Jurkat, Clone E6-1 (cell line): ENCODE data around the gene ADAM12.
"Not testable (repeated sequence)": the region's sequence is repeated elsewhere in the genome, so short reads cannot be mapped to it uniquely, and the experiment has no call there.

Source experiments
- DNase-seq: peaks from one replicate; pipeline ENCODE4 v3.0.0-alpha.2; 2011; ENCODE audit warnings: low read depth, low spot score
- H3K4me3 ChIP-seq: 2 replicates; pipeline ENCODE4 v1.5.1; 2011; ENCODE audit warnings: mild to moderate bottlenecking, low read length, control low read depth, moderate library complexity

The ADAM12 gene

DNA sequence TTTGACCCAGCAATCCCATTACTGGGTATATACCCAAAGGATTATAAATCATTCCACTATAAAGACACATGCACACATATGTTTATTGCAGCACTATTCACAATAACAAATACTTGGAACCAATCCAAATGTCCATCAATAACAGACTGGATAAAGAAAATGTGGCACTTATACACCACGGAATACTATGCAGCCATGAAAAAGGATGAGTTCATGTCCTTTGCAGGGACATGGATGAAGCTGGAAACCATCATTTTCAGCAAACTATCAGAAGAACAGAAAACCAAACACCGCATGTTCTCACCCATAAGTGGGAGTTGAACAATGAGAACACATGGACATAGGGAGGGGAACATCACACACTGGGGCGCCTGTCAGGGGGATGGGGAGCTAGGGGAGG, 9.1 kb downstream of the ADAM12 start:
- not testable (repeated sequence) for DNase-seq, H3K4me3 ChIP-seq

DNA sequence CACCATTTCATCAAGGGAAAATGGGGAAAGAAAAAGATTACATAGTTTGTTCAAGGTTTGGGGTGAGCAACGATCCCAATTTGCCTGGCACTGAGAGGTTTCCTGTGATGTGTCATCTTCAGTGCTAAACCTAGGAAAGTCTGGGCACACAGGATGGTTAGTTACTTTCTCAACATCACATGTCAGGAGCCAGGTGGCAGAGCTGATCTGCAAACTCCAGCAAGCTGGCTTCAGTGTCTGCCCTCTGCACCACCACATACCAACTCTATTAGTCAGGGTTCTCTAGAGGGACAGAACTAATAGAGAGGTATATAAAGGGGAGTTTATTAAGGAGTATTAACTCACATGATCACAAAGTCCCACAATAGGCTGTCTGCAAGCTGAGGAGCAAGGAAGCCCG, 11.3 kb downstream of the ADAM12 start:
- no peak for DNase-seq
- no peak overlapping the region for H3K4me3 ChIP-seq

DNA sequence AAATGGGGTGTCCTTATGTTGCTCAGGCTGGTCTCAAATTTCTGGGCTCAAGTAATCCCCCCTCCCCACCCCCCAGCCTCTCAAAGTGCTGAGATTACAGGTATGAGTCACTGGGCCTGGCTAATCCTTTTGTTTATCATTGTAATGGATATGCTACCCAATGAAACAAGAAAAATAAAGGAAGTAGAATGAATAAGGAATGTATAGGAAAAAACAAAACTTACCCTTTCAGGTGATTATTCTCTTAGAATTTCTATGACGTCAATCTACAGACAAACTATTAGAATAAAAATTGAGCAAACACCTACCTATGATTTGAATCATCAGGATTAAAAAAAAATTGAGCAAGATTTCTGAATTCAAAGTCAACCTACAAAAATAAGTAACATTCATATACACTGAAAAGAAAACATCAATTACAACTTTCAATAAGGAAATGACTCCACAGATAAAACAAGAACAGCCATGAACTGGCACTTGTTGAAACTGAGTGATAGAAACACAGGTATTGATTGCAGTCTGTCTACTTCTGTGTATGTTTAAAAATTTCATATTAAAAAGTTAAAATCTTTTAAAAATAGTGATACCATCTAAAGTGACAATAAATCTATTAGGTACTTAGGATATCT, 12.2 kb downstream of the ADAM12 start:
- no peak for DNase-seq
- H3K4me3 ChIP-seq = no peak overlapping the region

DNA sequence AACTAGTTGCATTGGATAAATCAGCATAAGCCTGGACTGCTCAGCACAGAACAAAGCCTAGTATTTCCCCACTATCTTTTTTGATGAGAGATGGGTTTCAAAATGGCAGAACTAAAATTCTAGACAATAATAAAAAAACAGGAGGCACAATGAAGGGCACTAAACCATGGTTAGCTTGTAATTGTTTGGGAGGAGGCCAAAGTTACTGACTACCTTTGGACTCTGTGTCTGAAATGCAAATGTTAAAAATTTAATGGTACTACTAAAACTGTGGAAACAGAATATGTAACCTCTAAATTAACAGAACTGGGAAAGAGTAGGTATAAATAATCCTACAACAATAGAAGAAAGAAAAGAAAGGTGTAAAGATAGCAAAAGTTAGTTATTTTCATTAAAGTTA, 13.0 kb downstream of the ADAM12 start:
- no peak overlapping the region for H3K4me3 ChIP-seq
- no peak for DNase-seq

DNA sequence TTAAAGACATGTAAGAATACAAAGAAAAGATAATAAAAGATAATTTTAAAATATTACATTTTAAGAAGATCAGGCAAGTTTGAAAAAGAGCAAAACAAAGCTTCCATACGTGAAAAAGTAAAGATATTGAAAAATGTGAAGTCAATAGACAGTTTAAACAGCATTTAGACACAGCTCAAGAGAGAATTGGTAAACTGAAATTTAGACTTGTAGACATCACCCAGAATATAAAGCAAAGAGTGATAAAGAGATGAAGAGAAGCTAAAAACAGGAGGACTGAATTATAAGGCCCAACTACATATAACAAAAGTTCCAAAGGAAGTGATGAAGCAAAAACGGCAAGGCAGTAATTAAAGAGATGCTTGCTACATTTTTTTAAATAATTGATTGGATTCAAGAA, 13.8 kb downstream of the ADAM12 start:
- no peak for DNase-seq
- no peak overlapping the region for H3K4me3 ChIP-seq

DNA sequence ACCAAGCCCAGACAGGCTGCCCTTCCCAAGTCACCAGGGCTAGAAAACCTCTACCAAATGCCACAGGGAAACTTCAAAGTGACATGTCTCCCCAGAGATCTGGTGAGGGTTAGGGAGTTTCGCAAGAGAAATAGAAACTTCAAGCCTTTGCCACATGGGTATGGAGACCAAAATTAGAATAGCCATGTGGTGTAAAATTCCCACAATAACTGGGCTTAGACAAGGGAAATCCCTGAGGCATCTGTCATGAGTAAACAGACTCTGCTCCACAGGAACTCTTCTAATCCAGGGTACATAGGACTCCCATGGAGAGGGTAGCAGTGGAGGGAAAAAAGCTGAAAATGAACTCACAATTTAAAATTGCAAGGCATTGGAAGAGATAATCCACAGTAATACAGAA, 14.3 kb downstream of the ADAM12 start:
- H3K4me3 ChIP-seq = no peak overlapping the region
- no peak for DNase-seq

DNA sequence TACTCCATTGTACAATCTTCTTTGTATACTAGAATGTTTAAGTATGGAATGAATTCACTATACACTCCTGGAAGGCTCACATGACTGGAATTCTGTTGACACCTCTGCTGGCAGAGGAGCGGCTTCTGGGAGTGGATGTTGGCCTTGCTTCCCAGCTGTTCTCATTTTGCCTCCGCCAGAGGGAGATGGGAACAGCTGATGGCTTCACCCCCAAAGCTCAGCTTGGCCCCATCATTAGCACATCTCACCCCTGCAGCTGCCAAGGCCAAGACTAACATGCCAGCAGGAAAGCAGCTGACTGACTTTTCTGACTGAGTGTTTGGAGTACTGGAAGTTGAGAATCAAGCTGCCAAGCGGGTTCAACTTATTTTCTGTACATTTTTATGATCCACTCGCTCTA, 15.1 kb downstream of the ADAM12 start:
- H3K4me3 ChIP-seq = no peak overlapping the region
- DNase-seq = no peak

DNA sequence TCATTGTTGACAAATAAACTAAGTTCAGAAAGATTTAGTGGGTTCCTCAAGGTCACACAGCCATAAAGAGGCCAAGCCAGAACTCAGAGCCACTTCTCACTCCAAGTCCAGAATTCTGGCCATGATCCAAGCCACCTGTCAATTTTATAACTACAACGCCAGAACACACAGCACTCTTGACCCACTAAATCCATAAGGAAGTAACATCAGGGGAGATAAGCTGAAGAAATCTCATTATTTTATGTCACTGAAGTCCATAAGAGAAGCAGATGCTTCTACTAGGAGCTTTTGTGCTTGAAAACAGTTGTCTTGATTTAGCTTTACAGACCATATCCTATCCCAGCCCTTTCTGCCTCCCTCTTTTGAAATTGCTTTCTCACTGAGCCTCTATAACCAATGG, 15.9 kb downstream of the ADAM12 start:
- no peak for DNase-seq
- no peak overlapping the region for H3K4me3 ChIP-seq

DNA sequence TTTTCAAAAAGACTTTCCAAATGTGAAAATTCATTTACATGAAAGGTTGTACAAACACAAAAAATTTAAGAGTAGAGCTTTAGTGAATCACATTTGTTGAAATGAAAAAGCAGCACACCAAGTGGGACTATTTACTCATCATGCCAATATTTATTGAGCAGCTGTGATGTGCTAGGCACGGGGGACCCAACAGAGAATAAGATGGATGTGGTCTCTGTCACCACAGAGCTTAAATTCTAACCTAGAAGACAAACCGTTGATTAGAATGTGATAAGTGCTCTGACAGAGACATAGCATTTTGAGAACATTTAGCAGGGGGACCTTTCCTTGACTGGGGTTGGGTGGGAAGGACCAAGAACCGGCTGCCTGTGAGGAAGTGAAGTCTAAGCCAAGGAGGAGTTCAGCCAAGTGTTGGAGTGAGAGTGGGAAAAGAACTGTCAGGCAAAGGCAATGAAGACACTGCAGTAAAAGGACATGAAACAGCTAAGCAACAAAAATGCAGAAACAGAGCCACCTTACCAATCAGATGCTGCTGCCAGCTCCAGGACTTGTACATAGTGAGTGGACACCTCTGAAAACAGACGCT, 19.1 kb downstream of the ADAM12 start:
- no peak for DNase-seq
- H3K4me3 ChIP-seq = no peak overlapping the region

DNA sequence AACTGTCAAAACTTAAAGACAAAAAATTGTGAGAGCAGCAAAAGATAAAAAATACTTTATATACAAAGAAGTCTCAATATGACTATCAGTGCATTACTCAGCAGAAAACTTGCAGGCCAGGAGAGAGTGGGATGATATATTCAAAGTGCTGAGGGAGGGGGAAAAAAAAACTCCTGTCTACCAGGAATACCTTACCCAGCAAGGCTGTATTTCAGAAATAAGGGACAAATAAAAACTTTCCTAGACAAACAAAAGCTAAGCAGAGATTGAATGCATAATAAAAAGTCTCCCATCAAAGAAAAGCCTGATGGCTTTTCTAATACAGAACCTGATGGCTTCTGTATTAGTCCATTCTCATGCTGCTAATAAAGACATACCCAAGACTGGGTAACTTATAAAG, 31.1 kb downstream of the ADAM12 start:
- no peak for DNase-seq
- no peak overlapping the region for H3K4me3 ChIP-seq

DNA sequence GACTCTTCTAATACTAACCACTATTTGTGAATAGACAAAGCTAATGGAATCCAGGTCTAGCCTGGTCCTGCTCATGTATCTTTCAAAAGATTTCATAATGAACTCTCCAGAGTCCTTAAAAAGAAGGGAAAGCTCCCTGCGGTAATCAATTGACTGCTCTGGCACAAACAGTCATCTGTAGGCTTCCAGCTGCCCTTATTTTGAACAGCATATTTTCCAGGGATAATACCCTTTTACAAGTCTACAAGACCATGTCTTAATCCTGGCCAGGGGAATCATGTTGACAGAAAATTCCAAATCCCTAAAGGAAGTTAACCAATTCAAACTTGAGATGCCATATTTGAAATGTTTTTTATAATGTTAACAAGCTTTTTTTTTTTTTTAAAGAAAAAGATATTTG, 34.6 kb downstream of the ADAM12 start:
- DNase-seq = no peak
- H3K4me3 ChIP-seq = no peak overlapping the region

DNA sequence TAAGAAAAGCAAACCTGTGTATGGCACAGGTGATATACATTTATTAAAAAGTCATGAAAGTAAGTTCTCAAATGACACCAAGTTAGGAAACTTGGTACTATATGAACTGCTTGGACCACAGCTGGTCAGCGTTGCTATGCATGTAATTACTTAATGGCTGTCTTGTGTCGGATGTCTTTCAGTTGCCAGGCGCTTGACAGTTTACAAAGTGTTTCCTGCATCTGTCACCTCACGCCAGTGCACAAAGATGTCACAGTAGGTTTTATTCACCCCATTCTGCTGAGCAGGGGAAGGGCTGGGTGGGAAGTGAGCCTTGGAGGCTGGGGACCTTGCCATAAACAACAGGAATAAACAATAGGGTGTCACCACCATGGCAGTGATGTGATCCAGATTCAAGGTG, 35.8 kb downstream of the ADAM12 start:
- DNase-seq = no peak

DNA sequence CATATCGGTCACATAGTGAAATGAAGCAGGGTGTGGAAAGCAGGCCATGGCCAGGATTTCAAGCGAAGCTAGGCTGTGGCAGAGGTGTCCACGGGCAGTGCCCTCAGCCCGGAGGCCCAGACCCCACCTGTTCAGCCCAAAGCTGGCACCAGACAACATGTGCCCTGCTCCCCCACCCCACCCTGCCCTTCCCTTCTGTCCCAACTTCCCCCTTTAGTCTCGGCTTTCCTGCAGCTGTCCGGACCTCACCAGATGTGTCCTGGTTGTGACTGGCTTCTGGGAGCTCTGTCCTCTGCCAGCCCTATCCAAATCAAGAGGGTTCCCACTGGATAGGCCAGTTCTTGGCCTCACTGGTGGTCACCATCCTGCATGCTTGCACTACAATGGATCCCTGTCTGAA, 37.3 kb downstream of the ADAM12 start:
- DNase-seq = no peak
- H3K4me3 ChIP-seq = no peak overlapping the region

More for the DNA sequence above, 35.8 kb downstream of the ADAM12 start:
- H3K4me3 ChIP-seq = no peak overlapping the region

DNA sequence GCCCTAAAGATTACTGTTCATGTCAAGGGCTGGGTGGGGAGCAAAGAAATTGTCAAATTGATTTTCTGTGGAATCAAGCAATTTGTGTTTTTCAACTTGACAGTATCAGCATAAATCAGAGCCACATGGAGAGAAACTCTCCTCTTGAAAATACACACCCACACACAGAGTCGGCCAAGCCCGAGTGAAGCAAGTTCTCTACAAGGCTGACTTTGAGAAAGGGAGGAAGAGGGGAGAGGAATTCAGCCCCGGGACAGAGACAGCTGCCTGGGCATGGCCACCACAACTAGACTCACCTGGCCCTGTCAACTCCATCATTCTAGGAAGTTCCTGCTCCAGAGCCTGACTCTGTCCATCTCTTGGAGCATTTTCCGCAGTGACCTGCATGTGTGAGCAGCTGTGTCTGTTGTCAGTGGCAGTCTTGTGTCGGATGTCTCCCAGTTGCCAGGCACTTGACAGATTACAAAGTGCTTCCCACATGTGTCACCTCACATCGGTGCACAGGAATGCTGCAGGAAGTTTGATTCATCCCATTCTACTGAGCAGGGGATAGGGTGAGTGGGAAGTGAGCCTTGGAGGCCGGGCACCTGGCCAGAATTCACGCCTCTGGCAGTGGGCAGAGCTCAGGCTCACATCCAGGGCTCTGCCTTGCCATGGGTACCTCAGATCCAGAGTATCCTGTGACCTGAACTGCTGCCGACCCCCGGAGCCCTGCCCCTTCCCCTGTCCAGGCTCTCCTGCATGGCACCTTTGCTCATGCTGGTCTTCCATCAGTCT, 37.9 kb downstream of the ADAM12 start:
- DNase-seq = no peak
- no peak overlapping the region for H3K4me3 ChIP-seq

DNA sequence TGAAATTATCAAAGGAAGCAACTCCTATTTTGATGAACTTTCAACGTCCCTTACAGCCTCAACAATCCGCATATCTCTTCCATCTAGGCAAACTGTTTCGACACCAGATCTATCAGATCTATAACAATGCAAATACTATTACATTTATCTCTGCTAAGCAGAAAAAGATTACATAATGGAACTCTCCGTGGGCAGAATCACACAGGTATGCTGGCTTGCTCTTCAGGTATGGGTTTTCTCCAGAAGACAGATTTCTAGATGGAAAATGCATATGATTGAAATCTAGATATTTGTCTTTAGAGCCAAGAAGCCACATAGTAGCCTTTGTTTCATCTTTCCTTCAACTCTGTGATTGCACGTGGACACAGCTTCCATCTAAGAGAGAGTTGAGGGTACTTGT, 38.6 kb downstream of the ADAM12 start:
- H3K4me3 ChIP-seq = no peak overlapping the region
- no peak for DNase-seq

DNA sequence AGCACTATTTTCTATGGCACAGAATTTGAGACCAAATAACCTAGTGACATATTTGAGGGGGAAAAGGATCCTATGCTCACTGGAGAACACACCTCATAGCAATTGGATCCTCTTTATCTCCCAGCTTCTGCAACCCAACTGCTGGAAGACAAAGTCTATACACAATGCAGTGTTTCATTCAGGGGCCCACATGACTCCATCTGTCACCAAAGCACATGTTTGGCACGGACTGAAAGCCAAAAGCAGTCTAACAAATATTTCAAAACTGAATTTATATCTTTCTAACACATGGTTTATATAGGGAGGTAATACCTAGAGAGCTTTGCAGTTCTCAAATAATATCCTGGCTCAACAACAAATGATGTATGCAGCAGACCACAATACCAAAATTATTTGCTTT, 39.2 kb downstream of the ADAM12 start:
- no peak for DNase-seq

DNA sequence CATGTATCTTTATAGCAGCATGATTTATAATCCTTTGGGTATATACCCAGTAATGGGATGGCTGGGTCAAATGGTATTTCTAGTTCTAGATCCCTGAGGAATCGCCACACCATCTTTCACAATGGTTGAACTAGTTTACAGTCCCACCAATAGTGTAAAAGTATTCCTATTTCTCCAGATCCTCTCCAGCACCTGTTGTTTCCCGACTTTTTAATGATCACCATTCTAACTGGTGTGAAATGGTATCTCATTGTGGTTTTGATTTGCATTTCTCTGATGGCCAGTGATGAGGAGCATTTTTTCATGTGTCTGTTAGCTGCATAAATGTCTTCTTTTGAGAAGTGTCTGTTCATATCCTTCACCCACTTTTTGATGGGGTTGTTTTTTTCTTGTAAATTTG, 44.8 kb downstream of the ADAM12 start:
- DNase-seq, H3K4me3 ChIP-seq: not testable (repeated sequence)

More for the DNA sequence above, 39.2 kb downstream of the ADAM12 start:
- no peak overlapping the region for H3K4me3 ChIP-seq

DNA sequence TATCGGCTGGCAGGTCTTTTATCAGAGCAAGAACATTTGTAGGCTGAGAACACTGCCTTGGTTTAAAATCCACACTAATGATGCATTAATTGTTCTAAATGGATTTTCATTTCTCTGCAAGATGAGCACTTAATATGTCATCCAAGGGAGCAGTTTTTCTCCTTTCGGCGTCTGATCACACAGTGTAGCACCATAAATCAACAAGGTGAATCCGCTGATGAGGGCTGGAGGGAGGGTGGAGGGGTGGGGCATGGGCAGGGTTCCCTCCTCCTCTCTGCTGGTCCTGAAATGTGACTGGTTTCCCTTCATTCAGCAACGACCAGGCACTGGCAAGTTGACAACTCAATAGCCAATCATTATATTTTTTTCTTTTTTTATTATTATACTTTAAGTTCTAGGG, 45.6 kb downstream of the ADAM12 start:
- DNase-seq = no peak
- H3K4me3 ChIP-seq = no peak overlapping the region

DNA sequence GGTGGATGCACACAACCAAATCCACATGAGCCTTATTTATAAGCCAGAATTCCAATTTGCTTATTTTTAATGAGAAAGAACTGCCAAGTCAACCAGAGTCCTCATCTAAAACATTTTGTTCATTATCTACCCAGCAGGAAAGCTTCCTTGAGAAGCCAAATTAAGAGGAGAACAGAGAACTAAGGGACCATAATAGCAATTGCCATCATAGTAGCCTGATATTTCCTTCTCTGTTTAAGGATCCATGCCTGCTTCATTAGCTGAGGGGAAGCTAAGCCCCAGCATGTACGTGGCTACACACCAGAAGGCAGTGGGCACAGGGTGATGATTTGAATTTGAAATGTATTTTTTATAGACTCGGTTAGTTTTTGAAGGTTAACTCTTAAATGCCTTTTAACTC, 46.8 kb downstream of the ADAM12 start:
- H3K4me3 ChIP-seq = no peak overlapping the region
- no peak for DNase-seq

DNA sequence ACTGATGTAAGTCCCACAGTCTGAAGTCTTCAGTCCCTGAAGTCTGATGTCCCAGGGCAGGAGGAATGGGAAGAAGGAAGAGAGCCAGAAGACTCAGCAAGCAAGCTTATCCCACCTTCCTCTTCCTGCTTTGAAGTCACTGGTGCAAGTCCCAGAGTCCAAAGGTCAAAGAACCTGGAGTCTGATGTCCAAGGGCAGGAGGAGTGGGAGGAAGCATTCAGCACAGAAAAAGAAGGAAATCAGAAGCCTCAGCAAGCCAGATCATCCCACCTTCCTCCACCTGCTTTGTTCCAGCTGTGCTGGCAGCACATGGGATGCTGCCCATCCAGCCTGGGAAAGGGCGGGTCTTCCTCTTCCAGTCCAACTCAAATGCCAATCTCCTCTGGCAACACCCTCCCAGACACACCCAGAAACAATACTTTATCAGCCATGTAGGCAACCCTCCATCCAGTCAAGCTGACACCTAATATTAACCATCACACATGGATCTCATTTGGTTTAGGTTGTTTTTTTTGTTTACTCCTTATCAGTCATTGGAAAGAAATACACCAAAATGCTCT, 50.9 kb downstream of the ADAM12 start:
- no peak for DNase-seq
- no peak overlapping the region for H3K4me3 ChIP-seq
